ENCODE results near the gene FUT8.
"Not testable (repeated sequence)": the region's sequence is repeated elsewhere in the genome, so short reads cannot be mapped to it uniquely, and the experiment has no call there.

- TF ChIP-seq, protein P1, sequence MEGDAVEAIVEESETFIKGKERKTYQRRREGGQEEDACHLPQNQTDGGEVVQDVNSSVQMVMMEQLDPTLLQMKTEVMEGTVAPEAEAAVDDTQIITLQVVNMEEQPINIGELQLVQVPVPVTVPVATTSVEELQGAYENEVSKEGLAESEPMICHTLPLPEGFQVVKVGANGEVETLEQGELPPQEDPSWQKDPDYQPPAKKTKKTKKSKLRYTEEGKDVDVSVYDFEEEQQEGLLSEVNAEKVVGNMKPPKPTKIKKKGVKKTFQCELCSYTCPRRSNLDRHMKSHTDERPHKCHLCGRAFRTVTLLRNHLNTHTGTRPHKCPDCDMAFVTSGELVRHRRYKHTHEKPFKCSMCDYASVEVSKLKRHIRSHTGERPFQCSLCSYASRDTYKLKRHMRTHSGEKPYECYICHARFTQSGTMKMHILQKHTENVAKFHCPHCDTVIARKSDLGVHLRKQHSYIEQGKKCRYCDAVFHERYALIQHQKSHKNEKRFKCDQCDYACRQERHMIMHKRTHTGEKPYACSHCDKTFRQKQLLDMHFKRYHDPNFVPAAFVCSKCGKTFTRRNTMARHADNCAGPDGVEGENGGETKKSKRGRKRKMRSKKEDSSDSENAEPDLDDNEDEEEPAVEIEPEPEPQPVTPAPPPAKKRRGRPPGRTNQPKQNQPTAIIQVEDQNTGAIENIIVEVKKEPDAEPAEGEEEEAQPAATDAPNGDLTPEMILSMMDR (IDR thresholded peaks at IDR 0.05): not testable (repeated sequence)
- TF ChIP-seq POLR2A (IDR thresholded peaks at IDR 0.05): not testable (repeated sequence)
Observed at GRCh38 chr14:65426902-65427301, 14.4 kb downstream of the FUT8 start.

Data from thyroid gland (tissue), 4 donors.